CD14-positive monocyte (primary cell): ENCODE data around the gene DYNC1LI1. TPM values are rescaled to one million over a fixed set of nuclear protein-coding genes. Genes with fewer than 3 reads are reported as not detected.
A peak's percentile ranks its signal among the peaks of the same experiment; 100 is the strongest.

Experiments
- DNase-seq, 3 donors: peaks; one replicate each; pipeline ENCODE4 v3.0.0-alpha.2; 2011 to 2022
- H2AFZ ChIP-seq: 2 replicates; pipeline ENCODE4 v1.6.0; 2012; ENCODE audit warnings: mild to moderate bottlenecking, low read depth, low read length, inconsistent platforms; ENCODE audit not compliant: insufficient read depth, poor library complexity, severe bottlenecking
- H3K27ac ChIP-seq, 2 donors: 1 replicate in 1 of 2; 2 replicates in 1 of 2; pipeline ENCODE4 v1.5.1; 2012 to 2013; ENCODE audit warnings: low read length in 2 of 2, control low read depth in 1 of 2, inconsistent platforms in 1 of 2, low read depth in 1 of 2, mild to moderate bottlenecking in 1 of 2
- H3K27me3 ChIP-seq, 2 donors: one replicate each; pipeline versions ENCODE4 v1.6.0 to v1.6.1; 2011 to 2013; ENCODE audit warnings: low read length in 2 of 2; ENCODE audit not compliant: control insufficient read depth in 2 of 2, insufficient read depth in 2 of 2
- H3K36me3 ChIP-seq, 2 donors: replicated peaks in 1 of 2; 1 replicate in 1 of 2; 2 replicates in 1 of 2; pipeline versions ENCODE4 v1.5.1 to v1.6.1; 2012 to 2013; ENCODE audit warnings: low read length in 2 of 2, control low read depth in 1 of 2, inconsistent platforms in 1 of 2, mild to moderate bottlenecking in 1 of 2; ENCODE audit not compliant: insufficient read depth in 2 of 2, control insufficient read depth in 1 of 2
- H3K4me1 ChIP-seq, 2 donors: 1 replicate in 1 of 2; 2 replicates in 1 of 2; pipeline versions ENCODE4 v1.5.1 to v1.6.1; 2012 to 2013; ENCODE audit warnings: low read length in 2 of 2, control low read depth in 1 of 2, inconsistent platforms in 1 of 2, mild to moderate bottlenecking in 1 of 2, moderate library complexity in 1 of 2; ENCODE audit not compliant: insufficient read depth in 2 of 2, control insufficient read depth in 1 of 2
- H3K4me2 ChIP-seq: replicated peaks from 2 replicates; pipeline ENCODE3; 2012; ENCODE audit warnings: low read length, moderate library complexity, mild to moderate bottlenecking; ENCODE audit not compliant: poor library complexity, severe bottlenecking; ENCODE audit errors: extremely low read depth
- H3K4me3 ChIP-seq, 3 experiments: fragments of 200-600 bp in 1 of 3; sonication (generic) in 1 of 3; replicated peaks in 1 of 3; 1 replicate in 2 of 3; 2 replicates in 1 of 3; pipeline ENCODE4 v1.5.1; 2011 to 2013; ENCODE audit warnings: low read length in 3 of 3, mild to moderate bottlenecking in 3 of 3, control low read depth in 2 of 3, low read depth in 2 of 3, inconsistent platforms in 1 of 3, moderate library complexity in 1 of 3
- H3K79me2 ChIP-seq: 2 replicates; pipeline ENCODE4 v1.6.0; 2012; ENCODE audit warnings: mild to moderate bottlenecking, control low read depth, inconsistent platforms, low read length, moderate library complexity; ENCODE audit not compliant: insufficient read depth
- H3K9ac ChIP-seq: 2 replicates; pipeline ENCODE4 v1.6.0; 2017; ENCODE audit warnings: low read length, mild to moderate bottlenecking; ENCODE audit not compliant: insufficient read depth, poor library complexity, severe bottlenecking
- H3K9me3 ChIP-seq, 2 donors: replicated peaks in 1 of 2; 1 replicate in 1 of 2; 2 replicates in 1 of 2; pipeline versions ENCODE4 v1.5.1 to v1.6.1; 2012 to 2013; ENCODE audit warnings: low read length in 2 of 2, control low read depth in 1 of 2; ENCODE audit not compliant: control insufficient read depth in 1 of 2, insufficient read depth in 1 of 2
- H4K20me1 ChIP-seq: 2 replicates; pipeline ENCODE4 v1.6.0; 2012; ENCODE audit warnings: mild to moderate bottlenecking, low read length, control low read depth, moderate library complexity; ENCODE audit not compliant: insufficient read depth
- H3K27ac Mint-ChIP-seq, 7 donors: one replicate each; pipeline ENCODE4 v1.8.0; 2020; ENCODE audit warnings: mild to moderate bottlenecking in 7 of 7, mixed read lengths in 7 of 7, moderate library complexity in 6 of 7, inconsistent platforms in 2 of 7
- H3K27me3 Mint-ChIP-seq, 3 donors: one replicate each; pipeline ENCODE4 v1.8.0; 2021 to 2022; ENCODE audit warnings: low read depth in 3 of 3, mild to moderate bottlenecking in 3 of 3, mixed read lengths in 3 of 3, moderate library complexity in 3 of 3, inconsistent platforms in 1 of 3
- H3K36me3 Mint-ChIP-seq, 2 donors: one replicate each; pipeline ENCODE4 v1.8.0; 2020; ENCODE audit warnings: mixed read lengths in 2 of 2, inconsistent platforms in 1 of 2, mild to moderate bottlenecking in 1 of 2
- H3K4me1 Mint-ChIP-seq: one replicate; pipeline ENCODE4 v1.8.0; 2020; ENCODE audit warnings: mild to moderate bottlenecking, mixed read lengths
- H3K4me3 Mint-ChIP-seq, 2 donors: one replicate each; pipeline ENCODE4 v1.8.0; 2020; ENCODE audit warnings: mild to moderate bottlenecking in 2 of 2, mixed read lengths in 2 of 2, moderate library complexity in 1 of 2
- H3K9me3 Mint-ChIP-seq, 7 donors: one replicate each; pipeline ENCODE4 v1.8.0; 2020 to 2022; ENCODE audit warnings: mixed read lengths in 7 of 7, mild to moderate bottlenecking in 6 of 7, moderate library complexity in 6 of 7, inconsistent platforms in 2 of 7
- WGBS: methylation state at CpG from one replicate; pipeline ENCODE4 v1.1.5; 2013; ENCODE audit warnings: missing lambda C conversion rate; ENCODE audit not compliant: insufficient coverage; 5-methylcytosine and 5-hydroxymethylcytosine counted together
- intact Hi-C, 2 donors: fragments of 100-400 bp; cut with micrococcal nuclease; formaldehyde crosslinking; loops; one replicate each; pipeline versions ENCODE4 v1.15.0 to v1.15.1; 2023
- polyA plus RNA-seq, 3 donors: library from polyadenylated mRNA; depleted of rRNA in 1 of 3; unstranded in 2 of 3; stranded (reverse) in 1 of 3; fragments of 300-500 nt in 2 of 3; fragments of >200 nt in 1 of 3; fragmentation: Illumina TruSeq in 2 of 3; gene quantifications; 1 replicate in 2 of 3; 2 replicates in 1 of 3; pipeline ENCODE4 v1.2.3, GENCODE V29; 2012 to 2021
- TF ChIP-seq, protein P1 (sequence below): fragments of 200-600 bp; IDR thresholded peaks from one replicate; pipeline ENCODE4 v1.8.0; 2022; ENCODE audit warnings: antibody characterized with exemption, mild to moderate bottlenecking

The DYNC1LI1 gene
- polyA plus RNA-seq, 3 donors: 23.5 to 50.1 (median 46.8) TPM

DNA sequence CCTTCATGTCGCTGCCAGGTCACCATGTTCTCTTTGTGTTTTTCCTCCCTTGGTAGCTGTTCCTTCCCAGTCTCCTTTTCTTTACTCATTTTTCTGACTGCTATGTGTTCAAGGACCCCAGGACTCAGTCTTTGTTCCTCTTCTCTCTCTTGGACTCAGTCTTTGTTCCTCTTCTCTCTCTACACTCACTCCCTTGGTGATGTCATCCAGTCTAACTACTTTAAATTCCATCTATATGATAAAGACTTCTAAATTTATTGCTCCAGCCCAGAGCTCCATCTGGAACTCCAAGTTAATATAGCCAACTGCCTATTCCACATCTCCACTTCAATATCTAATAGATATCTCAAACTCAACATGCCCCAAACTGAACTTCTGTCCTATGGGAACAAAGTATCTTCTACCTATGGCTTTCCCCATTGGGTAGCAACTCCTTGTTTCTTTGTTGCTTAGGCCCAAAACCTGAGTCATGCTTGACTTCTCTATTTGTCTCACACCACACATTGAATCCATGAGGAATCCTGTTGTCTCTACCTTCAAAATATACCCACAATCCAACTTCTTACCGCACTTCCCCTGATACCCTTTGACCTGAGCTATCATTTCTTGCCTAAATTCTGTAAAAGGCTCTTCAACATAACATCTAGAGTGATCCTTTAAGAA lies 4.9 kb upstream of the DYNC1LI1 start:
- Mint-ChIP-seq H3K4me1 (peaks cover 50% of the 10 kb centered on the region), H3K4me3 (no peak overlapping the region), H3K27me3 (no peaks in the 10 kb centered on the region), H3K9me3 (peaks cover 0 to 5% (median 3%) of the 10 kb centered on the region in 7 donors), H3K27ac (no peak overlapping the region), H3K36me3 (no peaks in the 10 kb centered on the region)
- Histone ChIP-seq H4K20me1 (no peaks in the 10 kb centered on the region), H3K9ac (no peak overlapping the region), H3K9me3 (no peaks in the 10 kb centered on the region), H3K4me2 (no peak overlapping the region), H3K79me2 (peaks cover 5% of the 10 kb centered on the region), H3K4me3 (no peak overlapping the region), H3K4me1 (peaks cover 68 to 80% of the 10 kb centered on the region in 2 donors), H3K27me3 (no peaks in the 10 kb centered on the region), H2AFZ (no peak overlapping the region), H3K27ac (peak overlapping the region in 1 of 2 donors; percentile 67), H3K36me3 (no peaks in the 10 kb centered on the region)
- WGBS: 92% methylated on average over 2 of the region's 2 CpGs
- peak; percentile 56 to 82 (median 77) for DNase-seq
- intact Hi-C loops: loop anchor here in 1 of 2 donors (10.0 kb wide), 3 partner anchors 61 to 171 kb away; partner anchors contain the start of gene CNOT10
- TF ChIP-seq, protein P1, sequence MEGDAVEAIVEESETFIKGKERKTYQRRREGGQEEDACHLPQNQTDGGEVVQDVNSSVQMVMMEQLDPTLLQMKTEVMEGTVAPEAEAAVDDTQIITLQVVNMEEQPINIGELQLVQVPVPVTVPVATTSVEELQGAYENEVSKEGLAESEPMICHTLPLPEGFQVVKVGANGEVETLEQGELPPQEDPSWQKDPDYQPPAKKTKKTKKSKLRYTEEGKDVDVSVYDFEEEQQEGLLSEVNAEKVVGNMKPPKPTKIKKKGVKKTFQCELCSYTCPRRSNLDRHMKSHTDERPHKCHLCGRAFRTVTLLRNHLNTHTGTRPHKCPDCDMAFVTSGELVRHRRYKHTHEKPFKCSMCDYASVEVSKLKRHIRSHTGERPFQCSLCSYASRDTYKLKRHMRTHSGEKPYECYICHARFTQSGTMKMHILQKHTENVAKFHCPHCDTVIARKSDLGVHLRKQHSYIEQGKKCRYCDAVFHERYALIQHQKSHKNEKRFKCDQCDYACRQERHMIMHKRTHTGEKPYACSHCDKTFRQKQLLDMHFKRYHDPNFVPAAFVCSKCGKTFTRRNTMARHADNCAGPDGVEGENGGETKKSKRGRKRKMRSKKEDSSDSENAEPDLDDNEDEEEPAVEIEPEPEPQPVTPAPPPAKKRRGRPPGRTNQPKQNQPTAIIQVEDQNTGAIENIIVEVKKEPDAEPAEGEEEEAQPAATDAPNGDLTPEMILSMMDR: no peak

DNA sequence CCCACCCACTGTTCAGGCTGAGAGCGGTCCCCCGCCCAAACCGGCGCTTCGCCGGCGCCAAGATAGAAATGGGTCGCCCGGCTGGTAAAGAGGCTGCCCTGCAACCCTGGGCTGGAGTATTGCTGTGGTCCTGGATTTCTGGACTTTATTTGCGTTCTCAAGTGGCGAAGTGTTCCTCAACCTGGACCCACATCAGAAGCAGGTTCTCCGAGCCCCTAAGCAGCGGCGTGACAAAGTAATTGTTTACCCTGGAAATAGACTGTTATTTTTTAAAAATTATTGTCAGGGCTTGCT lies 481 bp upstream of the DYNC1LI1 start:
- H3K4me3 Mint-ChIP-seq: peak overlapping the region; percentile 92
- H3K9ac ChIP-seq: peak overlapping the region; percentile 91
- intact Hi-C loops: loop anchor here (5.0 to 10.0 kb wide), 4 partner anchors 54 to 166 kb away; partner anchors contain the start of gene CNOT10 (in 1 of the 2)

More for the DNA sequence above, 481 bp upstream of the DYNC1LI1 start:
- Histone ChIP-seq H3K79me2 (peaks cover 47% of the 10 kb centered on the region), H3K27me3 (no peaks in the 10 kb centered on the region), H3K27ac (peak overlapping the region; percentile 91 to 92), H4K20me1 (peaks cover 38% of the 10 kb centered on the region), H3K4me1 (peaks cover 63 to 67% of the 10 kb centered on the region in 2 donors), H3K36me3 (peaks cover 3 to 5% of the 10 kb centered on the region in 2 donors), H3K4me2 (peak overlapping the region; percentile 89), H2AFZ (peak overlapping the region; percentile 89), H3K9me3 (no peaks in the 10 kb centered on the region), H3K4me3 (peak overlapping the region; percentile 81 to 92 (median 84))
- TF ChIP-seq, protein P1: no peak
- Mint-ChIP-seq H3K36me3 (peaks cover 4 to 5% of the 10 kb centered on the region in 2 donors), H3K9me3 (no peaks in the 10 kb centered on the region), H3K27me3 (no peaks in the 10 kb centered on the region), H3K27ac (peak overlapping the region; percentile 87 to 96 (median 94)), H3K4me1 (peaks cover 41% of the 10 kb centered on the region)
- 0% methylated on average over 4 of the region's 14 CpGs for WGBS
- no peak for DNase-seq
